ENCODE measurements around the gene UNC45A. TPM values are rescaled to one million over a fixed set of nuclear protein-coding genes. Genes with fewer than 3 reads are reported as not detected.

The UNC45A gene
- total and polyA plus RNA-seq, 9 donors, result 26.2 to 75.6 (median 53.2) TPM

DNA sequence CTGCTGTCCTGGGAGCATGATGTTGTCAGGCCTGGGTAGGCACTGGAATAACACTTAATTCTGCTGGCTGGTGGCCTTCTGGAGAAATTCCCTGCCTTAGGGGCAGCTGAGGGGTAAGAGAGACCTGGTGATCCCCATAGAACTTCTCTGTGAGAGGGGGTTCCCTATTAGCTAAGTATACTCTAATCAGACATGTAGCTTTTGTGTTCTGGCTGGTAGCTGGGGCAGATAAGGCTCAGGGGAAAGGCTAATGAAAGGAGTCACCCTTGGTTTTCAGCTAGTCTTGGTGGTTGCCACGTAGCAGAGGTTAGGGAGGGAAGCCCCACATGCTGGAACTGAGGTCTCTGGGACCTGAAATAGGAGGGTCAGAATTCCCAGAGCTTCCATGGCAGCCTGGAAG, 1.8 kb upstream of the UNC45A start:
- TF ChIP-seq POLR2A (IDR thresholded peaks at IDR 0.05) (no peak), EP300 (IDR thresholded peaks at IDR 0.05) (no peak), CTCF (IDR thresholded peaks at IDR 0.05) (no peak)
- Histone ChIP-seq H3K36me3 (no peaks in the 10 kb centered on the region), H3K4me1 (ENCODE audit: insufficient read depth) (peaks cover 18% of the 10 kb centered on the region), H3K4me3 (no peak overlapping the region), H3K27ac (no peak overlapping the region), H3K9me3 (no peaks in the 10 kb centered on the region), H3K27me3 (no peaks in the 10 kb centered on the region)
- DNase-seq, result no peak
- intact Hi-C loops (cut with DNase I), result no loop called here
- 73 to 77% (median 76%) methylated on average over 1 of the region's 1 CpG for WGBS, 3 donors

DNA sequence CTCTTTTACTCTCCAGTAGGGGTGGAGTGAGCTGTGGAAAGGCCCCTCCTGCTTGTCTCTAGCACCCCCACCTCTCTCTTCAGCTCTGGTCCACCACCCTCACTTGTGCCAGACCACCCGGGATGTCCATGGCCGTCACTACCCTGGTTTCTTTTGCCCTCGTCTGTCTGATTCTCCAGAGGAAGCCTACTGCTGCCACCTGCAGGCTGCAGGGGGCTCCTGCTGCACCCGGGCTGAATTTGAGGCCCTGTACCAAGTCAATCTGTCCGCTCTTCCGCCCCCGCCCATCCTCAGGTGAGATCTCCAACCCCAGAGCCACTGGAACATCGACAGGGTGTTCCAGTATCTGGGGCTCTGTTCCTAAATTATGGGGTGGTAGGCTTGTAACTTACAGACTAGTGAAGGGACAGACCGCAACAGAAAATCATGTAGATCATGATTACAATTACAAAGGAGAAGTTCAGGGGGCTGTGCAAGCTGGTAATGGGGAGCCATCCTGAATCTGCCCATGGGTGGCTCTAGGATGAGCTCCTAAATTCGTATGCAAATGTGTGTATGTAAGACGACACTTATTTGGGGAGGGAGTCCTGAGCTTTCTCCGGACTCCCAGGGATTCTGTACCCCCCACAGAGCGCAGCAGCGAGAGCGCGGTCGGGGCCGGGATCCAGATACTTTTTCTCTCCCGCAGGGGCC, 683 bp upstream of the UNC45A start:
- intact Hi-C loops (cut with DNase I), result loop anchor here in 1 of 4 donors (1.0 kb wide), 1 partner anchor 32 kb away; no protein-coding TSS in a partner anchor
- TF ChIP-seq CTCF (IDR thresholded peaks at IDR 0.05), result peak; percentile 66 to 84 (median 72)
- TF ChIP-seq POLR2A (IDR thresholded peaks at IDR 0.05), result no peak
- no peak for TF ChIP-seq EP300 (IDR thresholded peaks at IDR 0.05)
- no peaks in the 10 kb centered on the region for H3K9me3 ChIP-seq
- peaks cover 18% of the 10 kb centered on the region for H3K4me1 ChIP-seq (ENCODE audit: insufficient read depth)
- DNase-seq, result peak; percentile 80 to 88 (median 86)
- H3K4me3 ChIP-seq, result peak overlapping the region; percentile 63
- H3K27me3 ChIP-seq, result no peaks in the 10 kb centered on the region
- peak overlapping the region; percentile 70 to 76 for H3K27ac ChIP-seq
- WGBS, 3 donors, result 1 to 2% (median 1%) methylated on average over 19 of the region's 19 CpGs
- H3K36me3 ChIP-seq, result no peaks in the 10 kb centered on the region

DNA sequence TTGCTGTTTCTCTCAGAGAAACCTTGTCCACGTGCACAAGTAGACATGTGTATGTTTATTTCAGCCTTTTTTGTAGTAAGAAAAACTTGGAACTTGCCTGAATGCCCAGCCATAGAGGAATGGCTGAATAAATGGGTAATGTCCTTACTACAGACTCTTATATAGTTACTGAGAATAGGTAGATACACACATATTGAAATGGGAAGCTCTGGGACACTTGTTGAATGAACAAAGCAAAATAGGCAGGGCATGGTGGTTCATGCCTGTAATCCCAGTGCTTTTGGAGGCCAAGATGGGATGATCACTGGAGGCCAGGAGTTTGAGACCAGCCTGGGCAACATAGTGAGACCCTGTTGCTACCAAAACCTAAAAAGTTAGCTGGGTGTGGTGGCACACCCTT, 1.7 kb downstream of the UNC45A start:
- Histone ChIP-seq H3K4me3 (no peak overlapping the region), H3K9me3 (no peaks in the 10 kb centered on the region), H3K27ac (no peak overlapping the region), H3K27me3 (no peaks in the 10 kb centered on the region), H3K36me3 (no peaks in the 10 kb centered on the region), H3K4me1 (ENCODE audit: insufficient read depth) (peaks cover 10% of the 10 kb centered on the region)
- DNase-seq, result no peak
- WGBS, 3 donors, result 44 to 60% (median 45%) methylated on average over 1 of the region's 1 CpG
- TF ChIP-seq CTCF (IDR thresholded peaks at IDR 0.05), result no peak
- TF ChIP-seq POLR2A (IDR thresholded peaks at IDR 0.05), result no peak
- intact Hi-C loops (cut with DNase I), result no loop called here

DNA sequence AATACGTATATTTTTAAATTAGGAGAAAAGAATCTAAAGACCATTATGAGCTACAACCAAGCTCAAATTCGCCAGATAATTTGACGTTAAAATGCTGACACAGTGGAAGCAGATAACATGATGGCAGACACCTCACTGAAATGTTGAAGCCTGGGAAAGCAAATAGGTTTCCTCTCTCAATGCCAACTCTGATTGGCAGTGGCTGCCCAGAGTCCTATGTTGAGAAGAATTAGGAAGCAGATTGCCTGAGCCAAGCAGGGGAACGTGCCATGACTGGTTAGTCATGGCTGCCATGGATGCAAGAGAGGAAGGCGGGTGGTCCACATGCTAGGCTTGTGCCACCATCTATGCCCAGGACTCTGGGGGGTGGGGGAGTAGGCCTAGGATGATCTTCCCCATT, 3.2 kb downstream of the UNC45A start:
- TF ChIP-seq EP300 (IDR thresholded peaks at IDR 0.05) (no peak), POLR2A (IDR thresholded peaks at IDR 0.05) (no peak)
- H3K27me3 ChIP-seq, result no peaks in the 10 kb centered on the region
- H3K4me1 ChIP-seq (ENCODE audit: insufficient read depth), result peaks cover 7% of the 10 kb centered on the region
- H3K4me3 ChIP-seq, result no peak overlapping the region
- no peak overlapping the region for H3K27ac ChIP-seq
- intact Hi-C loops (cut with DNase I), result no loop called here
- no peaks in the 10 kb centered on the region for H3K9me3 ChIP-seq
- H3K36me3 ChIP-seq, result peaks cover 2% of the 10 kb centered on the region
- no peak for DNase-seq
- WGBS, 3 donors, result 84 to 94% (median 89%) methylated on average over 5 of the region's 5 CpGs

DNA sequence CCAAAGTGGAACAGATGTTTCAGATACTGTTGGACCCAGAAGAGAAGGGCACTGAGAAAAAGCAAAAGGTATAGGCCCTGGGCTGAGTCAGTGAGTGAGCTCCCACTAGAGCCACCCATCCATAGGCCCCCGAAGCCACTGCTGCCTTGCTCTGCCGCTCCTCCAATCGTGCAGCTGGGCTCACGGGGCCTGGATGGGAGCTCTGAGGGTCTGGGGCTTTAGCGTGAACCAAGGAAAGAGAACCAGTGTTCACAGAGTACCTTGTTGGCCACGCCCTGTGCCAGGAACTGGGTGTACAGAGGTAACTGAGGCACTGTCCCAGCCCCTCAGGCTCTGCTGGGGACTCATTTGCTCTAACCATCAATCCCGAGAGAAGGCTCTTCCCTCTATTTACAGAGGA, 4.7 kb downstream of the UNC45A start:
- intact Hi-C loops (cut with DNase I), result no loop called here
- 79 to 89% (median 85%) methylated on average over 7 of the region's 7 CpGs for WGBS, 3 donors
- Histone ChIP-seq H3K36me3 (peaks cover 2% of the 10 kb centered on the region), H3K4me1 (ENCODE audit: insufficient read depth) (peaks cover 7% of the 10 kb centered on the region), H3K27me3 (no peaks in the 10 kb centered on the region), H3K27ac (no peak overlapping the region), H3K4me3 (no peak overlapping the region), H3K9me3 (no peaks in the 10 kb centered on the region)
- no peak for TF ChIP-seq EP300 (IDR thresholded peaks at IDR 0.05)
- TF ChIP-seq CTCF (IDR thresholded peaks at IDR 0.05), result no peak
- no peak for TF ChIP-seq POLR2A (IDR thresholded peaks at IDR 0.05)
- DNase-seq, result no peak

All from ovary (tissue), 9 donors.